ENCODE measurements around the gene WFIKKN1. TPM values are rescaled to one million over a fixed set of nuclear protein-coding genes. Genes with fewer than 3 reads are reported as not detected.

Gene WFIKKN1
- total RNA-seq, 1 experiment from 2014 or later = 0.47 TPM

GRCh38 chr16:583470-583814, 47.3 kb upstream of the WFIKKN1 start:
- no peak overlapping the region for H3K4me3 ChIP-seq (replicated peaks in 1 of 2; ENCODE audit: low read depth in 1 of 2, low read length in 2 of 2)
- H3K9me2 ChIP-seq (ENCODE audit: insufficient read depth) = no peaks in the 10 kb centered on the region
- no peak overlapping the region for H3K9ac ChIP-seq (ENCODE audit: low read length)
- intact Hi-C loops (cut with micrococcal nuclease) = no loop called here
- POLR2A ChIA-PET = no interaction called here
- DNase-seq (ENCODE audit: low read depth, low spot score) (no peak), ATAC-seq (no peak)
- no peaks in the 10 kb centered on the region for H4K20me1 ChIP-seq (ENCODE audit: insufficient read depth)
- no peak overlapping the region for H3K27ac ChIP-seq (ENCODE audit: low read depth, low read length)
- BruUV-seq (replicated peaks) = no TSS peak
- H3K9me3 ChIP-seq (ENCODE audit: control insufficient read depth in 1 of 2, insufficient read depth in 1 of 2, low read depth in 1 of 2, low read length in 2 of 2) = no peaks in the 10 kb centered on the region
- CTCF ChIA-PET = no interaction called here
- no peak for TF ChIP-seq EGR1 (IDR thresholded peaks at IDR 0.05; ENCODE audit: low read depth)
- TF ChIP-seq EZH2 (IDR thresholded peaks at IDR 0.05) = no peak
- no peak for TF ChIP-seq EZH2phosphoT487 (IDR thresholded peaks at IDR 0.05; ENCODE audit: borderline replicate concordance)
- TF ChIP-seq MAX (IDR thresholded peaks at IDR 0.05) = no peak
- no peak for TF ChIP-seq ZFX (IDR thresholded peaks at IDR 0.05)
- TF ChIP-seq ELF1 (IDR thresholded peaks at IDR 0.05; ENCODE audit: borderline replicate concordance, low read depth) = no peak
- TF ChIP-seq SRF (IDR thresholded peaks at IDR 0.05; ENCODE audit: low read depth) = no peak
- TF ChIP-seq ATF3 (IDR thresholded peaks at IDR 0.05) = no peak
- TF ChIP-seq CEBPB (IDR thresholded peaks at IDR 0.05; ENCODE audit: low read depth) = no peak
- H3K4me2 ChIP-seq (ENCODE audit: low read length) = no peak overlapping the region
- peaks cover 2 to 12% of the 10 kb centered on the region in 2 experiments; a peak in 2 of 4 replicates for H3K4me1 ChIP-seq (ENCODE audit: control insufficient read depth in 1 of 2, insufficient read depth in 2 of 2, low read length in 2 of 2)
- RAD21 ChIA-PET (ENCODE audit: low non-redundant PET in 1 of 2, low total read pairs in 2 of 2, uncharacterized antibody in 2 of 2, unreplicated experiment in 2 of 2) = no interaction called here
- H2AFZ ChIP-seq (ENCODE audit: low read depth, low read length, poor library complexity, severe bottlenecking) = no peak overlapping the region
- H3K36me3 ChIP-seq (ENCODE audit: control insufficient read depth in 1 of 2, insufficient read depth in 2 of 2, low read length in 2 of 2) = no peaks in the 10 kb centered on the region
- no peaks in the 10 kb centered on the region for H3K27me3 ChIP-seq (ENCODE audit: insufficient read depth, low read length)
- peaks cover 8% of the 10 kb centered on the region; the same call in 1 of the 2 replicates for H3K79me2 ChIP-seq (ENCODE audit: insufficient read depth, low read length)

GRCh38 chr16:583815-584591, 46.8 kb upstream of the WFIKKN1 start:
- CTCF ChIA-PET = no interaction called here
- TF ChIP-seq YY1 (IDR thresholded peaks at IDR 0.05; ENCODE audit: extremely low read depth, insufficient replicate concordance, low read depth, low read length) (no peak), SRF (IDR thresholded peaks at IDR 0.05; ENCODE audit: low read depth) (no peak), ELF1 (IDR thresholded peaks at IDR 0.05; ENCODE audit: borderline replicate concordance, low read depth) (no peak), CBX3 (IDR thresholded peaks at IDR 0.05; ENCODE audit: low read depth) (no peak), ZNF274 (IDR thresholded peaks at IDR 0.05; ENCODE audit: low read depth, low read length) (no peak), POLR2A (IDR thresholded peaks at IDR 0.05; ENCODE audit: borderline replicate concordance, extremely low read depth, insufficient read depth, insufficient read length) (no peak), EZH2phosphoT487 (IDR thresholded peaks at IDR 0.05; ENCODE audit: borderline replicate concordance) (no peak), JUND (IDR thresholded peaks at IDR 0.05) (no peak), EZH2 (IDR thresholded peaks at IDR 0.05) (no peak), MAX (IDR thresholded peaks at IDR 0.05) (no peak), ZBTB33 (IDR thresholded peaks at IDR 0.05; ENCODE audit: extremely low read depth, insufficient replicate concordance, low read length) (no peak), ATF3 (IDR thresholded peaks at IDR 0.05) (no peak), SP1 (IDR thresholded peaks at IDR 0.05; ENCODE audit: low read depth) (no peak), EGR1 (IDR thresholded peaks at IDR 0.05; ENCODE audit: low read depth) (no peak), CEBPB (IDR thresholded peaks at IDR 0.05; ENCODE audit: low read depth) (no peak)

More at GRCh38 chr16:583815-584591, 46.8 kb upstream of the WFIKKN1 start:
- Histone ChIP-seq H3K79me2 (ENCODE audit: insufficient read depth, low read length) (peaks cover 12% of the 10 kb centered on the region; the same call in 1 of the 2 replicates), H3K27me3 (ENCODE audit: insufficient read depth, low read length) (no peaks in the 10 kb centered on the region), H3K9me3 (ENCODE audit: control insufficient read depth in 1 of 2, insufficient read depth in 1 of 2, low read depth in 1 of 2, low read length in 2 of 2) (no peaks in the 10 kb centered on the region), H3K4me1 (ENCODE audit: control insufficient read depth in 1 of 2, insufficient read depth in 2 of 2, low read length in 2 of 2) (peaks cover 2 to 12% of the 10 kb centered on the region in 2 experiments; a peak in 2 of 4 replicates), H4K20me1 (ENCODE audit: insufficient read depth) (no peaks in the 10 kb centered on the region), H3K4me2 (ENCODE audit: low read length) (no peak overlapping the region), H3K9ac (ENCODE audit: low read length) (no peak overlapping the region), H3K4me3 (replicated peaks in 1 of 2; ENCODE audit: low read depth in 1 of 2, low read length in 2 of 2) (no peak overlapping the region), H2AFZ (ENCODE audit: low read depth, low read length, poor library complexity, severe bottlenecking) (no peak overlapping the region), H3K9me2 (ENCODE audit: insufficient read depth) (no peaks in the 10 kb centered on the region), H3K27ac (ENCODE audit: low read depth, low read length) (no peak overlapping the region), H3K36me3 (ENCODE audit: control insufficient read depth in 1 of 2, insufficient read depth in 2 of 2, low read length in 2 of 2) (no peaks in the 10 kb centered on the region)
- ATAC-seq (no peak), DNase-seq (ENCODE audit: low read depth, low spot score) (no peak)
- RAD21 ChIA-PET (ENCODE audit: low non-redundant PET in 1 of 2, low total read pairs in 2 of 2, uncharacterized antibody in 2 of 2, unreplicated experiment in 2 of 2) = no interaction called here
- POLR2A ChIA-PET = no interaction called here
- no TSS peak for BruUV-seq (replicated peaks)
- intact Hi-C loops (cut with micrococcal nuclease) = no loop called here
